ENCODE results near the gene CACNA1C. TPM values are rescaled to one million over a fixed set of nuclear protein-coding genes. Genes with fewer than 3 reads are reported as not detected.
"Not testable (repeated sequence)": the region's sequence is repeated elsewhere in the genome, so short reads cannot be mapped to it uniquely, and the experiment has no call there.

Gene CACNA1C
- total RNA-seq, 1 donor from 2014 or later, result 171 TPM

DNA sequence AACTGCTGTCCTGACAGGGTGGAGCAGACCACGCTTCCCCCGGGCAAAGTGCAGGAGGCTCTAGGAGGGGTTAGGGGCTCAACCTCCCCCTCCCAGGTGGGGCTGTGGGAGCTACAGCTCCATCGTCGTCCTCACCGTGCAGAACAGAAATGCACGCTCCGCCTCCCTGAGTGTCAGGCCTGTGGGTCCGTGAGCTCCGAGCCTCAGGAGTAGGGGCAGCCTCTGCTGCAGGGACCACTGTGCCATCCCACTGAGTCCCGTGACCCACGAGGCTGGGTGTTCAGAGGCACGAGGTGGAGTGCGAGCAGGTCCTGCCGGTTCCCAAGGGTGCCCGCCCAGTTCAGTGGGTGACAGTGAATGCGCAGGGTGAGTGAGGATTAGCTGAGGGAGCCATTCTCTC, 48.6 kb downstream of the CACNA1C start:
- ATAC-seq, result no peak
- no peak for DNase-seq (ENCODE audit: missing footprints)

DNA sequence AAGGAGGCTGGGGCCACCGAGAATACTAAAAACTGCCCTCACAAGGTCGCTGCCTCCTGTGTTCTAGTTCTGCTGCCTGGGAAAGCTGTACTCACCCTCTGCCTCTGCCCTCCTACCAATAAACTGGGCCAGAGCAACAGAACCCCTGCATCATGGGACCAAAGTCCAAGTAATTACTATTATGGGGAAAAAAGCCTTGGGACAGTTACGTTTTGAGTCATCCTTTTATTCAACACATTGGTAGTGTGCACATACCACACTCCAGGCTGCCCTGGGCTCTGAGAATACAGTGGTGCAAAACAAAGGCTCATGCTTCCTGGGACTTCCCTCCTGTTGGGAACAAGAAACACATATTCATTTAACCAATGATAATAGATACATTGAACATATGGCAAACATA, 49.0 kb downstream of the CACNA1C start:
- intact Hi-C loops (cut with DNase I), result no loop called here
- ATAC-seq (no peak), DNase-seq (ENCODE audit: missing footprints) (no peak)

More for the DNA sequence above, 48.6 kb downstream of the CACNA1C start:
- intact Hi-C loops (cut with DNase I), result no loop called here

DNA sequence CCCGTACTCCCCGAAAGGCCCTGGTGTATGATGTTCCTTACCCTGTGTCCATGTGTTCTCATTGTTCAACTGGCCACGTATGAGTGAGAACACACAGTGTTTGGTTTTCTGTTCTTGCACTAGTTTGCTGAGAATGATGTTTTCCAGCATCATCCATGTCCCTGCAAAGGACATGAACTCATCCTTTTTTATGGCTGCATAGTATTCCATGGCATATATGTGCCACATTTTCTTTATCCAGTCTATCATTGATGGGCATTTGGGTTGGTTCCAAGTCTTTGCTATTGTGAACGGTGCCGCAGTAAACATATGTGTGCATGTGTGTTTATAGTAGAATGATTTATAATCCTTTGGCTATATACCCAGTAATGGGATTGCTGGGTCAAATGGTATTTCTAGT, 49.9 kb downstream of the CACNA1C start:
- ATAC-seq; DNase-seq (ENCODE audit: missing footprints); intact Hi-C loops (cut with DNase I): not testable (repeated sequence)

DNA sequence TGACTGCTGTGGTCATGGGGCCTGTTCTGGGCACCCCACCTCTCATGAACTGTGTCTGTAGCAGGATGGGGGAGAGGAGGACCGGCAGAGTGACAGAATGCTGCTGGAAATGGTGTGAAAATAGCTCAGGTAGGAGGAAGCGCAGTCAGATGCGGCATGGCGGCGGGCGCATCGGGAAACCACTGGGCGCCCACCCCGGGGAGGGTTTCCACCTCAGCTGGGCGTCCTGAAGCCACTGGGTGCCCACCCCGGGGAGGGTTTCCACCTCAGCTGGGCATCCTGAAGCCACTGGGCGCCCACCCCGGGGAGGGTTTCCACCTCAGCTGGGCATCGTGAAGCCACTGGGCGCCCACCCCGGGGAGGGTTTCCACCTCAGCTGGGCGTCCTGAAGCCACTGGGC, 52.6 kb downstream of the CACNA1C start:
- DNase-seq (ENCODE audit: missing footprints); intact Hi-C loops (cut with DNase I); ATAC-seq: not testable (repeated sequence)

DNA sequence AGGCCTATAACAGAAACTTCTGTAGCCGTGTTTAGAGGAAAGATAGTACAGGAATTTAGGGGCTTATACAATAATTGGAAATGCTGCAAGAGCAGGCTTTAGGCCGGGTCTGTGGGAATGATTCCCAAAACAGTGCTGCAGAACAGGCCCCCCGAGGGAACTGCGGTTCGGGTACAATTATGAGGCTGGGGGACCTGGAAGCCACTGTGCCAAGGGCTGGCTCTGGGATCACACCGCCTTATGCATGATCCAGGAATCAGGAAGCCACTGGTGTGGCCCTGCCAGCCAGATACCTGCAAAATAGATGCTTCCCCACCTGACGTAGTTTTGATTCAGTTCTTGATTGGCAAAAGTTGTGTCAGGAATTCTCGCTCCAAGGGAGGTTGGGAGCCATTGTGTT, 55.4 kb downstream of the CACNA1C start:
- DNase-seq (ENCODE audit: missing footprints) (no peak), ATAC-seq (no peak)
- intact Hi-C loops (cut with DNase I), result no loop called here

DNA sequence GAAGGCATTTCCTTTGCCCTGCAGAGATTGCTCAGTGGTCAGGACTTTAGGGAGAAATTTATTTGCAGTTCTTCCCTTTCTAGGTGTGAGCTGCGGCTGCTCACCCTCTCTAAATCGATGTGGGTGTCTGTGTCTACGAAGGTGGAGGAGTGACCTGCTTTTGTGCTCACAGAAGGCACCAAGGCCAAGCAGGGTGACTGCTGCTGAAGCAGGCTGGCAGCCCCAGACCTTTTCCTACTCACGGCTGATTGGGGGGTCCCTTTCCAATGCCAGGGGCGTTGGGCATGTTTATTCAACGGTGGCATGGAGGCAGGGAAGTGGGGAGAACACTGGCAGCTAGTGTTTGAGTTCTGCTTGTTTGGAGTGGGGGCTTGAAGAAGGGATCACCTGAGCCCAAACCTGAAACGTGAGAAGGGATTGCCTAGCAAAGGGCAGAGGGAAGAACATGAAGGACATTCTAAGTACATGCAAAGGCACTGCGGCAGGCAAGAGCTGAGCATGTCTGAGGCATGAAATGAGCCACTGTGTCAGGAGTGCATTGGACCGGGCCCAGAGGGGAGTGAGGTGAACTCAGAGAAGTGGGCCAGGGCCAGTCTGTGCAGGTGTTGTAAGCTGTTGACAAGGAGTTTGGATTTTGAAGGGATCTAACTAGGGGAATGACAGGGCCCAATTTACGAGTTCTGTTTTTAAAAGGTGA, 56.3 kb downstream of the CACNA1C start:
- DNase-seq (ENCODE audit: missing footprints), result no peak
- ATAC-seq, result no peak
- intact Hi-C loops (cut with DNase I), result no loop called here

DNA sequence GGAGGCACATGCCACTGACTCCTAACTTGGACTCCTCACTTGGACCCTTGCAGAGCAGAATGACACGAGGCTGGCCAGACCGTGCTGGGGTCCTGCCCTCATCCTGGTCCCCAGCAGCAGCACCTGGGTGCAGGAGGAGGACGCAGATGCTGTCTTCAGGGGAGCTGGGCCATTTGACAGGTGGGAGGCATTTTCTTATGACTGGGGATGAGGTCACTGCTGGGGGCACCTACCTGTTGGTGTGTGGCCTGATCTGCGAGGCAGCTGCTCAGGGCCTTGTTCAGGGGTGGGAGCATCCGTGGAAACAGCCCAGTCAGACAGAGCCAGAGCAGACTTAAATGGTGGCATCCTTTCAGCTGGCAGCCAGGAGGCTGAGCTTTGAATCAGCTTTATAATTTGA, 57.3 kb downstream of the CACNA1C start:
- intact Hi-C loops (cut with DNase I), result loop anchor here (5.0 to 10.0 kb wide), 2 partner anchors 33 to 135 kb away; no protein-coding TSS in a partner anchor
- DNase-seq (ENCODE audit: missing footprints) (no peak), ATAC-seq (no peak)

DNA sequence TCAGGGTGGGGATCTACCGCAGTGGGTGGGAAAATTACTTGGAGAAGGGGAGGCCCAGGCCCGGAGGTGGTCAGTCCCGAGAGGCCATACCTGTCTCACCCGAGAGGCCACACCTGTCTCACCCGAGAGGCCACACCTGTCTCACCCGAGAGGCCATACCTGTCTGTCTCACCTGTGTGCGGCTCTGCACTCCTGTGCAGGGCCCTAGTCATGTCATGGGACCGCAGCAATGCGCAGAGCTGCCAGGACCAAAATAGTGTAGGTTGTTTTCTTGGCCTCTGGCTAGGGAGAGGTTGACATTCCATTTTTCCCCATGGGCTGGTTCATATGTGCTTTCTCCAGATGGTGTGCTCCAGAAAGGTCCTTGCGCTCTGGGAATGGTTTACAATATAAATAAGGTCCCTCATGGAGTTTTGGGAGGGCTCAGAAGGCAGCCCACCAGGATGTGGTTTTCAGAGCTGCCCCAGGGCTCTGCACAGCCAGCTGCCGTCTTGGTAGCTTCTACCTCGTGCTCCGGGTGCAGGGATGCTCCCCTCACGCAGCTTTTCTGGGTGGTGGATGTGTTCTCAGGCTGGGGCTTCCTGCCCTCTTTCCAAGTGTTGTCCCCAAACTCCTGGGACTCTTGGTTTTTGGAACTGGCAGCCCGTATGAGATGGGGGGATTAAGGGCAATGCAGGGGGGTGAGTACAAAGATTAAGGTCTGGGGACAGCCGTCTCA, 58.2 kb downstream of the CACNA1C start:
- ATAC-seq (peak; percentile 40), DNase-seq (ENCODE audit: missing footprints) (no peak)
- intact Hi-C loops (cut with DNase I), result loop anchor here (5.0 to 10.0 kb wide), 2 partner anchors 34 to 136 kb away; no protein-coding TSS in a partner anchor

DNA sequence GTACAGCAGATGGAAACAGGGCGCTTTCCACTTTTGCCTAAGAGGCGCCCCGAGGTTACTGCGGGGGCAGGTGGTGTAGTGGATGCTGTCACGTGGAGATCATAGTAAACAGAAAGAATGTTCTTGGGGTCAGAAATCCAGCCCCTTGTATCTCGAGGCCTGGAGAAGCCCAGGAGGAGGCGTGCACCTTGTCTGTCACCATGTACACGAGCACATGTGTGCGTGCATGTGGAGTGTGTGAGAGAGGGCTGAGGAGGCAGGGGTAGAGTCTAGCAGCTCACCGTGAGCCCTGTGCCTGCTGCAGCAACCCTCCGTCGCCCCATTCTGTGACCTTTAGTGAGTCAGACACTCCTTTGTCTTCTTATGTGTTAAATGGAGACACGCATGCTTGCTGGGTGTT, 59.0 kb downstream of the CACNA1C start:
- intact Hi-C loops (cut with DNase I), result loop anchor here (5.0 to 10.0 kb wide), 2 partner anchors 35 to 137 kb away; no protein-coding TSS in a partner anchor
- ATAC-seq (no peak), DNase-seq (ENCODE audit: missing footprints) (no peak)

DNA sequence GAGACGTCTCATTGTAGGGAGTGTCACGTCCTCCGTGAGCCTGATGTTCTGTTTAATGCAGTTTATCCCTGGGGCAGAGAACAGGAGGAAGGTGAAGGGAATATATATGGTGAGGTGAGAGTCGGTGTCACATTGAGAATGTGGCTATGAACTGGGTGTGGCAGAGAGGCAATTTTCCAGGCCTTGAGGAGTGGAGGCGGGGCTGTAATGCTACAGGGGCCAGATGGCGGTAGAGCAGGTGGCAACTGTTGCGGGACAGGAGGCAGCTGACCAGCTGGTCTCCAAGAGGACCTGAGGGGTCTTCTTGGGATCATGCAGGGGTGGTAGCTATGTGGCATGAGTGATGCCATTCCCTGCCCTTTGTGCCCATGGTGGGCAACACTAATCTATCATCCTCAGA, 59.6 kb downstream of the CACNA1C start:
- intact Hi-C loops (cut with DNase I), result loop anchor here (5.0 to 10.0 kb wide), 2 partner anchors 35 to 138 kb away; no protein-coding TSS in a partner anchor
- DNase-seq (ENCODE audit: missing footprints), result no peak
- no peak for ATAC-seq

DNA sequence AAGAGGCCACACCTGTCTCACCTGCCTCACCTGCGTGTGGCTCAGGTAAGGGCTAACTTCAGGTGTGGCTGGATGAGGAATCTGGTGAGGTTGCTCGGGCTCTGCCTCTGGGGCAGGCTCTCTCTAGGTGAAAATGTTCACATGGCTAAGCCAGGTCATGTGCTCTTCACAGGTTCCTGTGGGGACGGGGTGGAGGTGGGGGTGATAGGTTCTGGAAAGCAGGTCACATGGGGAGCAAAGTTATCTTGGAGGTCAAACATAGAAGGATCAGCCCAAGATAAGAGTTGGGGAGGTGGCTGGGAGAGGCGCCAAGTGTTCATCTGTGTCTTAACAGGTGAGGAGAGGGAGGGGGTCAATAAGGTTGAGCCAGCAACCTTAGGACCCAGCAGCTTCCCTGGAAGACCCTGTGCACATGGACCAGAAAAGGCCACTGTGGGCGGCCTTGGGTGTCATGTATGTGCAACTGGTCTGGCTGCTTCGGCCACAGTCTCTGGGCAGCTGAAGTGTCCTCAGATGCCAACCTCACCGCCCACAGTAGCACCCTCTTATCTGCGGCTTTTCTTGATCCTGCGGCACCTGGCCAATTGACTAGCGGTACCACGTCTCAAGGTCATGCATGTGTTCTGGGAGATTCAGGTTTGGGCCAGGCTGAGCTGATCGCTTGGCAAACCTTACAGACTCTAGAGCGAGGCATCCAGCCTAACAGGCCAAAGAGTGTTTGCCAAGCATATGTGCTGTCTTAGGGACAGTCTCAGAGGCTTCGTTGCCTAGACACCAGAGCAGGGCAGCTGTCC, 60.5 kb downstream of the CACNA1C start:
- intact Hi-C loops (cut with DNase I), result loop anchor here (5.0 to 10.0 kb wide), 2 partner anchors 36 to 139 kb away; no protein-coding TSS in a partner anchor
- ATAC-seq (peak; percentile 79), DNase-seq (ENCODE audit: missing footprints) (peak; percentile 82)

DNA sequence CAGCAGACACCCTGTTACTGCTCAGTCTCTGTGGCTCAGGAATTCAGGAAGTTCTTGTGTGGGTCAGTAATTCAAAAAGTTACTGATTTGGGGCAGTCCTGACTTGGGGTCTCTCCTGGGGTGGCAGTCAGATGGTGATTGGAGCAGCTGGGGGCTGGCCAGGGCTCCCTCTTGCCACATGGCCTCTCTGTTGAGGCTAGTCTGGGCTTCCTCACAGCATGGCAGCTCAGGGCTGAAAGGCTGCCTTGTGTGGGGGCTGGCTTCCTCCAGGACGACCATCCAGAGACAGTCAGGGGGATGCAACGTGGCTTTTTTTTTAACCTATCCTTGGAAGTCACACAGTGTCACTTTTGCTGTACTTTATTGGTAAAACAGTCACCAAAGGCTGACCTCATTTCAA, 61.3 kb downstream of the CACNA1C start:
- no peak for ATAC-seq
- intact Hi-C loops (cut with DNase I), result loop anchor here (5.0 to 10.0 kb wide), 2 partner anchors 37 to 139 kb away; no protein-coding TSS in a partner anchor

DNA sequence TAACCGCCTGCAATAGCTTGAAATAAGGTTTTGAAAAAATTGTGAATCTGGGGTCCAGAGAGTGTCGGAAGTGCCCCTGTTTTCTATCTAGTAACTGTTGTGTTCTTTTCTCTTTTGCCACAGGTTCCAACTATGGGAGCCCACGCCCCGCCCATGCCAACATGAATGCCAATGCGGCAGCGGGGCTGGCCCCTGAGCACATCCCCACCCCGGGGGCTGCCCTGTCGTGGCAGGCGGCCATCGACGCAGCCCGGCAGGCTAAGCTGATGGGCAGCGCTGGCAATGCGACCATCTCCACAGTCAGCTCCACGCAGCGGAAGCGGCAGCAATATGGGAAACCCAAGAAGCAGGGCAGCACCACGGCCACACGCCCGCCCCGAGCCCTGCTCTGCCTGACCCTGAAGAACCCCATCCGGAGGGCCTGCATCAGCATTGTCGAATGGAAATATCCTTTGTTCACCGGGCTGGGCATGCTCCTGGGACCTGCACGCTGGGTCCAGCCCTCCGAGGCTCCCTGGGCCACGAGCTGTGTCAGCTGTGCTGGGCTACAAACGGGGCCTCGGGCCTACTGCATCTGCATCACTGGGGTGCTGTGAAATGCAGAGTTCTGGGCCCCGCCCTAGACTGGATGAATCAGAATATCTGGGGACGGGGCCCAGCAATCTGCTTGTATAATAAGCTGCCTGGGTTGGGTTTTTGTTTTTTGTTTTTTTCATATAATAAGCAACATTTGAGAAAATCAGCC, 62.5 kb downstream of the CACNA1C start:
- DNase-seq (ENCODE audit: missing footprints) (no peak), ATAC-seq (no peak)
- intact Hi-C loops (cut with DNase I), result loop anchor here (10.0 kb wide), 1 partner anchor 140 kb away; no protein-coding TSS in a partner anchor

More for the DNA sequence above, 61.3 kb downstream of the CACNA1C start:
- DNase-seq (ENCODE audit: missing footprints), result no peak

DNA sequence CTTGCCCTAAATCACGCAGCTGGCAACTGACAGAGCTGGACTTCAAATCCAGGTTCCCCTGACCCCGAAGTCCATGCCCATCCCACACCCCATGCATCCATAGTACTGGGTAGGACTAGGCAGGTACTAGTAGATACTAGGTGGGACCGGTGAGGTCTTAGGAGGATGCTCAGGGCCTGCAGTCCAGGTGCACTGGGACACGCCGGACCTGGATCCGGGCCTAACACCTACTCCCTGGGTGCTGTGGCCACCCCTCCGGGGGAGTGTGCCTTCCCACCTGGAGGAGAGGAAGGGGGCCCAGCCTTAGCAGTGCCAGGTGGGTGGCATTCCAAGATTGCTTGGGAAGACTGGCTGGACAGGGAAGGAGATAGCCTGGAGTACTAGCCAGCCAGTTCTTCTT, 64.8 kb downstream of the CACNA1C start:
- no peak for DNase-seq (ENCODE audit: missing footprints)

DNA sequence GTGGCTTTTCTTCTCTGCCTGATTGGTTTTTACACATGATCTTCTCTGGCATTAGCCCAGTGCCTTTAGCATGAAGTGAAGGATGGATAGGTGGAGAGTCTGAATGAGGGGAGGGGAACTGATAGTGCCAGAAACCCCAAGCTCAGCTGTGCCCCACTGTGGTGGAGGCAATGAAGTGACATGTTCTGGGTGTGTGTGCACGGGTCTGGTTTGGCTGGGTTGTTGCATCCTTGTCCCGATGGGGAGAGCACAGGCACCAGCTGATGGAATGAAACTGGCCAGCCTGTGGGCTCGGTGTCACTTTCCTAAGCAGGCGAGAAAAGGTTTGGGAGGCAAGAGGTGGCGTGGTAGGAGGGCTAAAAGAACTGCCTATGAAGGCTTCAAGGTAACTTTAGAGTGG, 65.3 kb downstream of the CACNA1C start:
- DNase-seq (ENCODE audit: missing footprints), result no peak
- intact Hi-C loops (cut with DNase I), result loop anchor here (10.0 kb wide), 1 partner anchor 143 kb away; no protein-coding TSS in a partner anchor
- peak; percentile 27 for ATAC-seq

More for the DNA sequence above, 64.8 kb downstream of the CACNA1C start:
- ATAC-seq, result no peak
- intact Hi-C loops (cut with DNase I), result loop anchor here (10.0 kb wide), 1 partner anchor 143 kb away; no protein-coding TSS in a partner anchor

DNA sequence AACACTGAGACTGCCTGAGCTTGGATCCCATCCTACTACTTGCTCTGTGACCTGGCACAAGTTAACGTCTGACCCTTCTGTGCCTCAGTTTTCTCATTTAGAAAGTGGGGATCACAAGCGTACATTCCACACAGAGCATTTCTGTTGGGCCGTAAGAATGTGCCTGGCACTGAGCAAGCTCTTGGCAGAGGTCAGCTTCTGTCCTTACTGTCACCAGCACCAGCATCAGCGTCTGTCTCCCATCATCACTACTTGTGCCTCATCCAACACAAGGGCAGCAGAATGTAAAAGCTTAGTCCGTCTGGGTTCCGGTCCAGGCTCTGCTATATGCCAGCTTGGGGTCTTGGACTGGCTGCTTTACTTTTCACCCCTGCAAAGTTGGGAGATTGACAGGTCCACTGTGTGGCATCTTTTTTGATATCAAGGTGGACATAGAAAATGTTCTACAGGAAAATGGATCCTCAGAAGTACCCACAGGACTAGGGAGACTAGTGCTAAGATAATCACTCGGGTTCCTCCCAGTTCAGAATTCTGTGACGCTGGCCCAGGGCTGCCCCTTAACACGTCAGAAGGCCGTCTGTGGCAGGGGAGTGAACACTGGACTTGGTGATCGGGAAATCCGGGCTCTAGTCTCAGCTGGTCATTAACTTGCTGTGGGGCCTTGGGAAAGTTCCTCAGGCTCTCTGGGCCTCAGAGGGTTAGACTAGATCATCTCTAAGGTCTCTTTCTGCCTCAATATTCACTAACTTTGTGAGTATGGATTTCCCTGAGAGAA, 65.9 kb downstream of the CACNA1C start:
- intact Hi-C loops (cut with DNase I), result loop anchor here (10.0 kb wide), 1 partner anchor 144 kb away; no protein-coding TSS in a partner anchor
- peak; percentile 34 for ATAC-seq
- no peak for DNase-seq (ENCODE audit: missing footprints)

DNA sequence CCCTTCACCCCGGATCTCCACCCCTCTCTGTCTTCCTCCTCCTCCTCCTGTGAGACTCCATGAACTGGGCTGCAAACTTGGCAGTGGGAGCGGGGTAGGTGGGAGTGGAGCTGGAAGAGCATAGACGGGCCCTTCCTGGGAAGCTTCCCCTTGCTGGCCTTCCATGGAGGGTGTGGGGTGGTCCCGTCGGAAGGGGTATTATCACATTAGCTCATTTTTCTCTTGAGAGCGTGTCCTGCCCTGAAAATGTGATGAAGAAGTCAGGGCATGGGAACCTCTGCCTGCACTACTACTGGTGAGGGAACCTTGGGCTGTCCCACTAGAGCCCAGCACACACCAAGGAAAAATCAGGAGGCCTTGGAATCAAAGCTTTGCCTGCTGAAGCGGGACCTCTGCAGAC, 66.5 kb downstream of the CACNA1C start:
- intact Hi-C loops (cut with DNase I), result loop anchor here (10.0 kb wide), 1 partner anchor 144 kb away; no protein-coding TSS in a partner anchor
- DNase-seq (ENCODE audit: missing footprints) (no peak), ATAC-seq (no peak)
